ENCODE results near the gene CYP2C19. TPM values are rescaled to one million over a fixed set of nuclear protein-coding genes. Genes with fewer than 3 reads are reported as not detected.
"Not testable (repeated sequence)": the region's sequence is repeated elsewhere in the genome, so short reads cannot be mapped to it uniquely, and the experiment has no call there.

The CYP2C19 gene
- total RNA-seq, 2 experiments from 2014 or later = not detected

DNA sequence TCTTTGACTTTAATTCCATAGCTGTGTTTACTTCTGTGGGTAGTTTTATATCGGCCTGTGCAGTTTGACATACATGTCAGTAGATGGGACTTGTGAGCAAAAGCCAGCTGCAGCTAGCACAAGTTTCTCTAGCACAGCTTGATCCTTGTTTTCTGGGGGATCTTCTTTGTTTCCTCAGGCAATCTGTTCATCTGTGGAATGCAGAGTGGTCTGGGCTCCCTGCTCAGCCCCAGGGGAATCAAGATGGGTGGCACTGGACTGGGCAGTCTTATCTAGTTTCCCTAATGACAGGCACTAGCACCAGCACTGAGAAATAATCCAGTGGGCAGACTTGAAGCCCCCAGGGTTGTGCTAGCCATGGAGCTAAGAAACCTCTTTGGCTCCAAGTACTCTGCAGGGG is 40.8 kb downstream of the CYP2C19 start:
- Histone ChIP-seq H3K27ac (ENCODE audit: low read depth in 1 of 2, low read length in 2 of 2) (no peak overlapping the region), H3K4me1 (ENCODE audit: insufficient read depth, low read length) (no peaks in the 10 kb centered on the region), H3K4me3 (ENCODE audit: low read length) (no peak overlapping the region), H3K36me3 (ENCODE audit: insufficient read depth, low read length) (no peaks in the 10 kb centered on the region), H3K27me3 (ENCODE audit: control insufficient read depth in 1 of 2, insufficient read depth in 2 of 2, low read length in 2 of 2) (no peaks in the 10 kb centered on the region), H3K9me3 (ENCODE audit: control insufficient read depth in 1 of 2, insufficient read depth in 1 of 2, low read length in 2 of 2) (peaks cover 0 to 9% of the 10 kb centered on the region in 2 experiments)
- no peak for DNase-seq
- intact Hi-C loops (cut with DNase I, micrococcal nuclease) = no loop called here
- Mint-ChIP-seq H3K9me3 (peaks cover 4% of the 10 kb centered on the region), H3K27me3 (no peaks in the 10 kb centered on the region), H3K4me1 (ENCODE audit: low read depth) (no peaks in the 10 kb centered on the region), H3K4me3 (no peak overlapping the region), H3K27ac (no peak overlapping the region), H3K36me3 (ENCODE audit: low read depth) (no peaks in the 10 kb centered on the region)
- no peak for ATAC-seq (ENCODE audit: poor library complexity)
- ChIA-PET CTCF (interaction anchor here (0.6 kb wide), 1 partner anchor 50 kb away, joined by 3 read pairs; no protein-coding TSS in a partner anchor), POLR2A (no interaction called here)
- TF ChIP-seq, protein P1, sequence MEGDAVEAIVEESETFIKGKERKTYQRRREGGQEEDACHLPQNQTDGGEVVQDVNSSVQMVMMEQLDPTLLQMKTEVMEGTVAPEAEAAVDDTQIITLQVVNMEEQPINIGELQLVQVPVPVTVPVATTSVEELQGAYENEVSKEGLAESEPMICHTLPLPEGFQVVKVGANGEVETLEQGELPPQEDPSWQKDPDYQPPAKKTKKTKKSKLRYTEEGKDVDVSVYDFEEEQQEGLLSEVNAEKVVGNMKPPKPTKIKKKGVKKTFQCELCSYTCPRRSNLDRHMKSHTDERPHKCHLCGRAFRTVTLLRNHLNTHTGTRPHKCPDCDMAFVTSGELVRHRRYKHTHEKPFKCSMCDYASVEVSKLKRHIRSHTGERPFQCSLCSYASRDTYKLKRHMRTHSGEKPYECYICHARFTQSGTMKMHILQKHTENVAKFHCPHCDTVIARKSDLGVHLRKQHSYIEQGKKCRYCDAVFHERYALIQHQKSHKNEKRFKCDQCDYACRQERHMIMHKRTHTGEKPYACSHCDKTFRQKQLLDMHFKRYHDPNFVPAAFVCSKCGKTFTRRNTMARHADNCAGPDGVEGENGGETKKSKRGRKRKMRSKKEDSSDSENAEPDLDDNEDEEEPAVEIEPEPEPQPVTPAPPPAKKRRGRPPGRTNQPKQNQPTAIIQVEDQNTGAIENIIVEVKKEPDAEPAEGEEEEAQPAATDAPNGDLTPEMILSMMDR (IDR thresholded peaks at IDR 0.05) = no peak

- H3K4me3 ChIP-seq (ENCODE audit: low read length); DNase-seq; H3K36me3 ChIP-seq (ENCODE audit: insufficient read depth, low read length); H3K4me3 Mint-ChIP-seq; intact Hi-C loops (cut with DNase I, micrococcal nuclease); H3K4me1 Mint-ChIP-seq (ENCODE audit: low read depth); H3K27ac ChIP-seq (ENCODE audit: low read depth in 1 of 2, low read length in 2 of 2); H3K4me1 ChIP-seq (ENCODE audit: insufficient read depth, low read length); H3K36me3 Mint-ChIP-seq (ENCODE audit: low read depth); H3K9me3 ChIP-seq (ENCODE audit: control insufficient read depth in 1 of 2, insufficient read depth in 1 of 2, low read length in 2 of 2); CTCF ChIA-PET; H3K27me3 ChIP-seq (ENCODE audit: control insufficient read depth in 1 of 2, insufficient read depth in 2 of 2, low read length in 2 of 2); H3K27me3 Mint-ChIP-seq; POLR2A ChIA-PET; ATAC-seq (ENCODE audit: poor library complexity); H3K27ac Mint-ChIP-seq: not testable (repeated sequence)
- H3K9me3 Mint-ChIP-seq = peaks cover 15% of the 10 kb centered on the region
Observed at GRCh38 chr10:94830025-94830424, 67.5 kb downstream of the CYP2C19 start.

GRCh38 chr10:94846204-94846603 is 83.7 kb downstream of the CYP2C19 start:
- Mint-ChIP-seq H3K27me3 (no peaks in the 10 kb centered on the region), H3K27ac (no peak overlapping the region), H3K4me1 (ENCODE audit: low read depth) (no peaks in the 10 kb centered on the region), H3K4me3 (no peak overlapping the region), H3K9me3 (peaks cover 4% of the 10 kb centered on the region), H3K36me3 (ENCODE audit: low read depth) (no peaks in the 10 kb centered on the region)
- Histone ChIP-seq H3K27ac (ENCODE audit: low read depth in 1 of 2, low read length in 2 of 2) (no peak overlapping the region), H3K9me3 (ENCODE audit: control insufficient read depth in 1 of 2, insufficient read depth in 1 of 2, low read length in 2 of 2) (no peaks in the 10 kb centered on the region), H3K4me3 (ENCODE audit: low read length) (no peak overlapping the region), H3K27me3 (ENCODE audit: control insufficient read depth in 1 of 2, insufficient read depth in 2 of 2, low read length in 2 of 2) (no peaks in the 10 kb centered on the region), H3K4me1 (ENCODE audit: insufficient read depth, low read length) (no peaks in the 10 kb centered on the region), H3K36me3 (ENCODE audit: insufficient read depth, low read length) (no peaks in the 10 kb centered on the region)
- ATAC-seq (ENCODE audit: poor library complexity) = no peak
- CTCF ChIA-PET = no interaction called here
- no peak for DNase-seq
- TF ChIP-seq, protein P1 (IDR thresholded peaks at IDR 0.05) = no peak
- intact Hi-C loops (cut with DNase I, micrococcal nuclease) = no loop called here
- POLR2A ChIA-PET = no interaction called here

- ATAC-seq (ENCODE audit: poor library complexity) (no peak), DNase-seq (no peak)
- Mint-ChIP-seq H3K27me3 (no peaks in the 10 kb centered on the region), H3K27ac (no peak overlapping the region), H3K9me3 (peaks cover 4% of the 10 kb centered on the region), H3K36me3 (ENCODE audit: low read depth) (no peaks in the 10 kb centered on the region), H3K4me3 (no peak overlapping the region), H3K4me1 (ENCODE audit: low read depth) (no peaks in the 10 kb centered on the region)
- Histone ChIP-seq H3K4me1 (ENCODE audit: insufficient read depth, low read length) (no peaks in the 10 kb centered on the region), H3K9me3 (ENCODE audit: control insufficient read depth in 1 of 2, insufficient read depth in 1 of 2, low read length in 2 of 2) (no peaks in the 10 kb centered on the region), H3K27ac (ENCODE audit: low read depth in 1 of 2, low read length in 2 of 2) (no peak overlapping the region), H3K27me3 (ENCODE audit: control insufficient read depth in 1 of 2, insufficient read depth in 2 of 2, low read length in 2 of 2) (no peaks in the 10 kb centered on the region), H3K36me3 (ENCODE audit: insufficient read depth, low read length) (no peaks in the 10 kb centered on the region), H3K4me3 (ENCODE audit: low read length) (no peak overlapping the region)
- TF ChIP-seq, protein P1 (IDR thresholded peaks at IDR 0.05) = no peak
- CTCF ChIA-PET = no interaction called here
- intact Hi-C loops (cut with DNase I, micrococcal nuclease) = no loop called here
- POLR2A ChIA-PET = no interaction called here
Observed at GRCh38 chr10:94850766-94851165, 88.3 kb downstream of the CYP2C19 start.

Measured in CD4-positive, alpha-beta T cell (primary cell).